ENCODE measurements around the gene SDK2. TPM values are rescaled to one million over a fixed set of nuclear protein-coding genes. Genes with fewer than 3 reads are reported as not detected.

Gene SDK2
- total RNA-seq, 4 donors from 2014 or later, result 1.5 to 7.0 (median 3.7) TPM

DNA sequence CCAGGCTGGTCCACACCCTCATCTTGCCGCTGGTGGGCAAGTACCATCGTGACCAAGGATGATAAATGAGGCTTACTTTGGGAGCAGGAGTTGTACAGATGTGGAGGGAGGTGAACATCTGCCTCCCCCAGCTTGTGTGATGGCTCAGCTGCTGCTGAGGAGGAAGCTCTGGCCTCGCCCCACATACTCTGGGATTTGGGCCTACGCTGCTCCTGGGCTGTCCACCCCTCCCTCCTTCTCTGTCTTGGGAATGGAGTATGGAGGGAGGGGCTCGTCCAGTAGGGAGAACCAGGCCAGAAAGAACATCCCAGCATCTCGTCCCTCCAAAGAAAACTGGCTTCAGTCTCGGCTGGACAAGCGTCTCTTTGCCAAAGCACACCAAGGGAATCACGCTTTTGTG lies 197.6 kb downstream of the SDK2 start:
- DNase-seq, result no peak
- intact Hi-C loops (cut with DNase I), result no loop called here
- Histone ChIP-seq H3K36me3 (no peaks in the 10 kb centered on the region), H3K4me1 (no peaks in the 10 kb centered on the region), H3K27me3 (no peaks in the 10 kb centered on the region), H3K27ac (no peak overlapping the region), H3K9me3 (no peaks in the 10 kb centered on the region), H3K4me3 (replicated peaks in 1 of 3) (no peak overlapping the region)
- TF ChIP-seq CTCF (IDR thresholded peaks at IDR 0.05) (no peak), POLR2A (IDR thresholded peaks at IDR 0.05) (no peak)
- WGBS, 2 donors, result 80 to 83% methylated on average over 8 to 9 of the region's 9 CpGs

DNA sequence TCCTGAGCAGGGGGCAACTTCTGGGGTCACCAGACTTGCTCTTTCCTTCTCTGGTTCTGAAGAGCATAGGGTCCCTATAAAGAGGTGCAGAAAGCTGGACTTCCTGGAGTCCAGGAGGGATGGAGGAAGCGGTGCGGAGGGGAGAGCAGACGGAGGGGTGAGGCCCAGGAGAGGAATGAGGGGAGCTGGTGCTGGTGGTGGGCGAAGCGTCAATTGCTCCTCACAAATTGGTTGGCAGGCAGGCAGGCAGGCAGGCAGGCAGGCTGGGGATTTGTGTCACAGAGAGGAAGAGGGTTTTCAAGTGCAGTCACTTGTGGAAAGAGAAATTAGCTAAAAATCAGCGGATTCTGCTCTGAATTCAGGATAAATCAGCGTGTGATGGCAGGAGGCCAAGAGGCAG lies 198.8 kb downstream of the SDK2 start:
- Histone ChIP-seq H3K27ac (no peak overlapping the region), H3K27me3 (no peaks in the 10 kb centered on the region), H3K36me3 (no peaks in the 10 kb centered on the region), H3K4me3 (replicated peaks in 1 of 3) (no peak overlapping the region), H3K9me3 (no peaks in the 10 kb centered on the region), H3K4me1 (no peaks in the 10 kb centered on the region)
- intact Hi-C loops (cut with DNase I), result no loop called here
- TF ChIP-seq CTCF (IDR thresholded peaks at IDR 0.05) (no peak), POLR2A (IDR thresholded peaks at IDR 0.05) (no peak)
- no peak for DNase-seq
- WGBS, 2 donors, result 79 to 80% methylated on average over 7 of the region's 7 CpGs

DNA sequence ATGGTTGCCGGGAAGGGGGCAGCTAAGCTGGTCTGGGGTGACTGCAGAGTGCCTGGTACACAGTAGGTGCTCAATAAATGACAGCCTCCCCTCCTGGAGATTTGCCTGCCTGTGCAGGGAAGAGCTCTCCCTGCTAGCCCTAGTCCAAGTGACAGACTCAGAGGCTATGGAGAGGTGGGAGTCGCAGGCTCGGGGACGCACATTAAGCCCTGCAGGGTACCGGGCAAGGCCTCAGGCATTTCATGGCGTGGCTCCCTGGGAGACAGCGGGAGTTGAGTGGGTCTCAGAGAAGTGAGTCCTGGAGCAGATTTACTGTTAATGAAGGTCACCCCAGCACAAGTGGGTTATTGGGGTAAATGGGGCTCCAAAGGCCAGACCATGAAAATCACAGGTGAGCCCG lies 200.2 kb downstream of the SDK2 start:
- H3K27ac ChIP-seq, result no peak overlapping the region
- intact Hi-C loops (cut with DNase I), result loop anchor here (5.0 kb wide), 1 partner anchor 253 kb away; no protein-coding TSS in a partner anchor
- H3K4me1 ChIP-seq, result no peaks in the 10 kb centered on the region
- no peak for DNase-seq
- H3K9me3 ChIP-seq, result no peaks in the 10 kb centered on the region
- TF ChIP-seq POLR2A (IDR thresholded peaks at IDR 0.05) (no peak), CTCF (IDR thresholded peaks at IDR 0.05) (no peak)
- no peak overlapping the region for H3K4me3 ChIP-seq (replicated peaks in 1 of 3)
- no peaks in the 10 kb centered on the region for H3K36me3 ChIP-seq
- H3K27me3 ChIP-seq, result no peaks in the 10 kb centered on the region
- 91 to 95% methylated on average over 8 of the region's 8 CpGs for WGBS, 2 donors

DNA sequence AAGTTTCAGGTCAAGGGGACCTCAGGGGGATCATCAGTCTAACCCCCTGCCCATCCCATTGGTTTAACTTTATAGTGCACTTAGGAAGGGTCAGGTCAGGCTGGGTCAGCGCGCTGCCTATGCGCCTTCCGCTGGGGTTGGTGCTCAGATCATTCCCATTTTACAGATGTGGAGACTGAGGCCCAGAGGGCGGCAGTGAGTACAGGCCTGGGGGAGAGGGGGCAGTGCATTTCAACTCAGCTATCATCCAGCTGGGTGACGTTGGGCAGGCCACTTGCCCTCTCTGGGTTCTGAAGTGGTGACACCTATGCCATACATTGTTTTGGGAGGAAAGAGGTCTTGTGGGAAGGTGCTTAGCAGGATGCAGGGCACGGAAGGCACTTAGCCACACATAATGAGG lies 204.6 kb downstream of the SDK2 start:
- H3K4me1 ChIP-seq, result no peaks in the 10 kb centered on the region
- H3K27me3 ChIP-seq, result no peaks in the 10 kb centered on the region
- DNase-seq, result no peak
- no peak overlapping the region for H3K4me3 ChIP-seq (replicated peaks in 1 of 3)
- intact Hi-C loops (cut with DNase I), result no loop called here
- no peaks in the 10 kb centered on the region for H3K9me3 ChIP-seq
- TF ChIP-seq POLR2A (IDR thresholded peaks at IDR 0.05) (no peak), CTCF (IDR thresholded peaks at IDR 0.05) (no peak)
- no peak overlapping the region for H3K27ac ChIP-seq
- WGBS, 2 donors, result 94 to 97% methylated on average over 7 of the region's 7 CpGs
- H3K36me3 ChIP-seq, result no peaks in the 10 kb centered on the region

- WGBS, 2 donors, result 79 to 93% methylated on average over 9 to 16 of the region's 16 CpGs
- no peak overlapping the region for H3K4me3 ChIP-seq (replicated peaks in 1 of 3)
- DNase-seq, result no peak
- H3K4me1 ChIP-seq, result no peaks in the 10 kb centered on the region
- H3K27ac ChIP-seq, result no peak overlapping the region
- no peaks in the 10 kb centered on the region for H3K36me3 ChIP-seq
- H3K9me3 ChIP-seq, result no peaks in the 10 kb centered on the region
- TF ChIP-seq POLR2A (IDR thresholded peaks at IDR 0.05) (no peak), CTCF (IDR thresholded peaks at IDR 0.05) (no peak)
- no peaks in the 10 kb centered on the region for H3K27me3 ChIP-seq
- intact Hi-C loops (cut with DNase I), result no loop called here
Observed at GRCh38 chr17:73437826-73438225, 206.4 kb downstream of the SDK2 start.

Data from thyroid gland (tissue), 4 donors.